ENCODE data around the gene RNF151.
"Not testable (repeated sequence)": the region's sequence is repeated elsewhere in the genome, so short reads cannot be mapped to it uniquely, and the experiment has no call there.

RNF151 gene

DNA sequence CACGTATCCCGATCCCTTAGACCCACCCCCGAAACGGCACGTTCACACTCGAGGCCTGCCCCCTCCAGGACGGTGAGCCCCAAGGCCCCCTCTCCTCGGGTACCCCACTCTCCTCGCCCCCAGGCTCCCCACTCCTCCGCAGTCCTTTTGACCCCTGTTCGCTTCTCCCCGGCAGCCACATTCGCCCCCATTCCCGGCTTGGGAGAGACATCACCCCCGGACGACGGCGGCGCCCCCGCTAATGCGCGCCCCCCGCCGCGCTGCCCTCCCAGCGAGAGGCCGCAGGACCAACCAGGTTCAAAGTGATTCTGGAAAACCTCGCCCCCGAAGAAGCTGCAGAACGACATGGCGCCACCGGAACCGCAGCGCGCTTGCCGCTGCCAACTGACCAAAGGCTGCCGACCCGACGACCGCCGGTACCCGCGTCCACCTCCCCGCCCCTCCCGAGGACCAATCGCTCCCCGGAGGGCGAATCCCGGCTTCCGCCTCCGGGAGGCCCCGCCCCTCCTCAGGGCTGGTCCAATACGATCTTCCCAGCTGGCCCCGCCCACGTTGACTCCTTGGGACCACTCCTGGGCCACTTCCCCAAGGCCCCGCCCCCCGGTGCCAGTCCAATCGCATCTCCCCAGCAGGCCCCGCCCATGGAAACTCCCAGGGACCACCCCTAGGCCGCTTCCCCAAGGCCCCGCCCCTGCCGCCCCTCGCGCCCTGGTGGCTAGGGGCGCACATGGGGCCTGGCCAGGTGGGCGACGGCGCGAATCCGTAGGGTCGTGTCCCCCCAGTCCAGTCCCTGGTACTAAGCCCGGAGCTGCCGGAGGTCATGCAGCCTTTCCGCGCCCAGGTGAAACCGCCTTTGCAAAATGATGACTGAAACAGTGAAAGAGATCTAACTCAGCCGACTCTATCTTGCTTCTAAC lies 23.6 kb upstream of the RNF151 start, which contains the start of gene MSRB1:
TSS of gene MSRB1 (minus strand) at position 390 of the 917 bp plus-strand sequence. CDS start at position 347, 43 bp downstream.
- H3K4me3 Mint-ChIP-seq, result peak within 1 kb of the TSS; percentile 81
- DNase-seq (ENCODE audit: low spot score in 2 of 2) (peak; percentile 95 to 98), ATAC-seq (ENCODE audit: low read depth) (peak; percentile 96)
- peaks cover 3% of the 10 kb centered on the region for H3K36me3 Mint-ChIP-seq
- no peaks in the 10 kb centered on the region for H3K9me3 Mint-ChIP-seq
- peaks cover 6% of the 10 kb centered on the region for H3K4me1 Mint-ChIP-seq
- H3K27ac Mint-ChIP-seq, result peak within 1 kb of the TSS; percentile 73
- H3K27me3 Mint-ChIP-seq, result peaks cover 3% of the 10 kb centered on the region

DNA sequence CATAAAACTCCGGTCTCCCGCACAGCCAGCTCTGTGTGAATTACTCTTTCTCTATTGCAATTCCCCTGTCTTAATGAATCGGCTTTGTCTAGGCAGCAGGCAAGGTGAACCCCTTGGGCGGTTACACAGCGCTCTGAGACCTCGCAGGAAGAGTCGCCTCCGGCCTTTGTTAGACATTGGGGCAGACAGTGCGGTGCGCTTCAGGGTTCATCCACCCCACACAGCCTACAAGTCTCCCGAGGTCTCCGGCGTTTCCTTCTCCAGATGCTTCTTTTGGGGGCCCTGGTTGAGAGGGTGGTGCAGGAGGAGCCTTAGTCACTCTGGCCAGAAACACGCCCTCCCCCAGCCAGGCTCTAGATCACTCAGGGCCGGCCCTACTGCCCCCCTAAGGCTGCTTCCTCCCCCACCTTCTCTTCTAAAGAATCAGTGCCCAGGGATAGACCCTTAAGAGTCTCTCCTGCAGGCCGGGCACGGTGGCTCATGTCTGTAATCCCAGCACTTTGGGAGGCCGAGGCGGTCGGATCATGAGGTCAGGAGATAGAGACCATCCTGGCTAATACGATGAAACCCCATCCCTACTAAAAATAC lies 21.9 kb upstream of the RNF151 start:
- H3K9me3 Mint-ChIP-seq, result no peaks in the 10 kb centered on the region
- DNase-seq (ENCODE audit: low spot score in 2 of 2) (no peak), ATAC-seq (ENCODE audit: low read depth) (no peak)
- H3K27ac Mint-ChIP-seq, result no peak overlapping the region
- no peaks in the 10 kb centered on the region for H3K36me3 Mint-ChIP-seq
- peaks cover 5% of the 10 kb centered on the region for H3K27me3 Mint-ChIP-seq
- peaks cover 6% of the 10 kb centered on the region for H3K4me1 Mint-ChIP-seq
- peak overlapping the region; percentile 44 for H3K4me3 Mint-ChIP-seq

DNA sequence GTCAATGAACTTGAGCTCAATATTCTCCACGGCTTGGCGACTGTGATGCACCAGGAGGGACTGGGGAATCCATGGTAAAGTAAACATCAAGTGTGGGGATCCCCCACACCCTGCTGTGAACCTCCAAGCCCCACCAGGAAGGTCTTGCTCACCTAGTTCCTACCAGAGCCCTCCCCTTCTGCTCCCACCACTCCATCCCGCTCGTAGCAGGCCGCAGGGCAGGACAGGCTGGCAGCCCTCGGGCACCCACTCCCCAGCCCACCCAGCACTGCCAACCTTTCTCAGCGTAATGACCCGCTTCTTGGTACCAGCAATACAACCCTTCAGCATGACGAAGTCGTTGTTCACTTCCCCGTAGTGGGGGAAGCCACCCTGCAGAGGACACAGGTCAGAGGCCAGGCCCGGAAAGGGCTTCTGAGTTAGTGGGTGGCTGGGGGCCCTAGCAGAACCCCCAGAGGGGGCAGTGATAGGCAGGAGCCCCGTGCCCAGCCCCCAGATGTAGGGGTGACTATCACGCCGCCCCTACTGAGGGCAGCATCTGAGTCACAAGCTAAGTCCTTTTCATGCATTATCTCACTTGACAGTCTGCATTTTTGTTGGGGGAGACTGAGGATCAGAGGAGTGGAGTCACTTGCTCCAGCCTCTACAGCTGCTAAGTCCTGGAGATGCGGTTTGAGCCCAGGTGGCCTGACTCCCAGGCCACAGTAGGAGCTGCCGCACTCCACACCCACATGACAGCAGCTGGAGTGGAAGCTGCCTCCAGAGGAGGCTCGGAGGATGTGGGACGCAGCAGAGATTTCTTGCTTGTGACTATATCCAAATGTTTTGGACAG lies 20.9 kb upstream of the RNF151 start:
- no peaks in the 10 kb centered on the region for H3K9me3 Mint-ChIP-seq
- no peak for ATAC-seq (ENCODE audit: low read depth)
- no peaks in the 10 kb centered on the region for H3K36me3 Mint-ChIP-seq
- no peak overlapping the region for H3K27ac Mint-ChIP-seq
- peaks cover 6% of the 10 kb centered on the region for H3K4me1 Mint-ChIP-seq
- H3K27me3 Mint-ChIP-seq, result peaks cover 5% of the 10 kb centered on the region
- no peak for DNase-seq (ENCODE audit: low spot score in 2 of 2)
- no peak overlapping the region for H3K4me3 Mint-ChIP-seq

DNA sequence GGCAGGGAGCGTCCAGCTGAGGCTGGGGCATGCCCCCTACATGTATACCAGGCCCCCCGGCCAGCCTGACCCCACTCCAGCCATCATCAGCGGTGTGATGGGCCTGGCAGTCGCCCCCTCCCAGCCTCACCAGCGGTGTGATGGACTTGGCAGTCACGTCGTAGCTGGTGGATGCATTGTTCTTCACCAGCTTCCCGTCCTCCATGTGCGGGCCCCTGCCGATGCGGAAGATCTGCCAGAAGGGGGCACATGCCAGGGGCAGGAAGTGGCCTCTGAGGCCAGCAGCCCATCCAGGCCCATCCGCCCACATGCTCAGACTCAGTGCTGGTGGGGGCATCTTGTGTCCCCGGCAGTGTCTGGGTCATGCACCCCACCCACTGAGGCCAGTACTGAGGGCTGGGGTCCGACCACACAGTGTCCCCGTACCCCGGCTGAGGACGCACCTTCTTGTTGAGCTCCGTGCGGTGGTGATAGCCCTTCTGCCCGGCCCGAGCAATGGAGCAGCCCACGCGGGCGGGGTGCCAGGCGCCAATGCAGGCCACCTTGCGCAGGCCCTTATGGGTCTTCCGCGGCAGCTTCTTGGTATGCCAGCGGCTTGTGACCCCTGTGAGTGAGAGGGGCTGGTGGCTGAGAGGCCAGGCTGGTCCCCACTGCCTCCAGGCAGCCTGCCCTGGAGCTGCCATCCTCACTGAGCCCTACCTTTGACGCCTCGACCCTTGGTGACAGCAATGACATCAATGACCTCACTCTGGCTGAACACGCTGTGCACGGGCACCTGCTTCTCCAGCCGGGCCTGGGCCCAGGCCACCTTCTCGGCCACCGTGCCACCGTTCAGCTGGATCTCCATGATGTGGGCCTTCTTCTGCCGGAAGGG lies 19.9 kb upstream of the RNF151 start:
- H3K4me3 Mint-ChIP-seq, result no peak overlapping the region
- H3K27ac Mint-ChIP-seq, result no peak overlapping the region
- H3K9me3 Mint-ChIP-seq, result no peaks in the 10 kb centered on the region
- H3K36me3 Mint-ChIP-seq, result no peaks in the 10 kb centered on the region
- H3K4me1 Mint-ChIP-seq, result peaks cover 6% of the 10 kb centered on the region
- DNase-seq (ENCODE audit: low spot score in 2 of 2), result no peak
- no peak for ATAC-seq (ENCODE audit: low read depth)
- peaks cover 5% of the 10 kb centered on the region for H3K27me3 Mint-ChIP-seq

DNA sequence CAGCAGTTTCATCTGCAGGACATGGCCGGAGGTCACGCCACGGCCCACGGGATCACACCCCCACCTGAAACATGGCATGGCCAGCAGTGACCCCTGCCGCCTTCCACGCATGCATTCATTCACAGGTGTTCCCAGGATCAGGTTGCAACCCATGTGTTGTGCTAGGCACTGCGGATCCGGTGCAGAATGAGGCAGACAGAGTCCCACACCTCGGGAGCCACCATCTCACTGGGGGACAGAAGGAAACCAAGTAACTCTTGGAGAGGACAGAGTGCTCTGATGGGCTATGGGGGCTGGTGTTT lies 19.3 kb upstream of the RNF151 start:
- ATAC-seq (ENCODE audit: low read depth), result no peak
- H3K9me3 Mint-ChIP-seq, result no peaks in the 10 kb centered on the region
- DNase-seq (ENCODE audit: low spot score in 2 of 2), result no peak

DNA sequence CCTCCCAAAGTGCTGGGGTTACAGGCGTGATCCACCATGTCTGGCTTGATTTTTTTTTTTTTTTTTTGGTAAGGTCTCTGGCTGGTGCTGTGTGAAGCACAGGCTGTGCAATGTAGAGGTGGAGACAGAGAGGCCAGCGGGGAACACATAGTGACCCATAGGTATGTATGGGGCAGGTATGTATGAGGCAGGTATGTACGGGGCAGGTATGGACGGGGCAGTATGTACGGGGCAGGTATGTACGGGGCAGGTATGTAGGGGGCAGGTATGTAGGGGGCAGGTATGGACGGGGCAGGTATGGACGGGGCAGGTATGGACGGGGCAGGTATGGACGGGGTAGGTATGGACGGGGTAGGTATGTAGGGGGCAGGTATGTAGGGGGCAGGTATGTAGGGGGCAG lies 17.1 kb upstream of the RNF151 start:
- Mint-ChIP-seq H3K4me3 (no peak overlapping the region), H3K4me1 (no peaks in the 10 kb centered on the region), H3K36me3 (no peaks in the 10 kb centered on the region), H3K27me3 (peaks cover 7% of the 10 kb centered on the region), H3K27ac (no peak overlapping the region), H3K9me3 (no peaks in the 10 kb centered on the region)
- ATAC-seq (ENCODE audit: low read depth) (no peak), DNase-seq (ENCODE audit: low spot score in 2 of 2) (no peak)

More for the DNA sequence above, 19.3 kb upstream of the RNF151 start:
- H3K36me3 Mint-ChIP-seq, result no peaks in the 10 kb centered on the region
- H3K4me3 Mint-ChIP-seq, result no peak overlapping the region
- H3K27ac Mint-ChIP-seq, result no peak overlapping the region
- H3K4me1 Mint-ChIP-seq, result peaks cover 3% of the 10 kb centered on the region
- peaks cover 5% of the 10 kb centered on the region for H3K27me3 Mint-ChIP-seq

DNA sequence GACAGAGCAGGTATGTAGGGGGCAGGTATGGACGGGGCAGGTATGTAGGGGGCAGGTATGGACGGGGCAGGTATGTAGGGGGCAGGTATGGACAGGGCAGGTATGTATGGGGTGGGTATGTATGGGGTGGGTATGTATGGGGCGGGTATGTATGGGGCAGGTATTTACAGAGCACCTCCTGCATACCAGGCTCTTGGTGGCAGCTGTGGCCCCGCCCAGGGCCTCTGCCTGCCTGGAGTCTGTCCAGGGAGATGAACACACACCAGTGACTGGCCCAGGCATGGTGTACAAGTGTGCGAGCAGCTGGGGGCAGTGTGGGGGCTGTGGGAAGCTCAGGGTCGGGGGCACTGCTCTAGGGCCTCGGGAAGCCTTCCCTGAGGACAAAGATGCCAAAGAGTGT lies 16.6 kb upstream of the RNF151 start:
- no peaks in the 10 kb centered on the region for H3K36me3 Mint-ChIP-seq

DNA sequence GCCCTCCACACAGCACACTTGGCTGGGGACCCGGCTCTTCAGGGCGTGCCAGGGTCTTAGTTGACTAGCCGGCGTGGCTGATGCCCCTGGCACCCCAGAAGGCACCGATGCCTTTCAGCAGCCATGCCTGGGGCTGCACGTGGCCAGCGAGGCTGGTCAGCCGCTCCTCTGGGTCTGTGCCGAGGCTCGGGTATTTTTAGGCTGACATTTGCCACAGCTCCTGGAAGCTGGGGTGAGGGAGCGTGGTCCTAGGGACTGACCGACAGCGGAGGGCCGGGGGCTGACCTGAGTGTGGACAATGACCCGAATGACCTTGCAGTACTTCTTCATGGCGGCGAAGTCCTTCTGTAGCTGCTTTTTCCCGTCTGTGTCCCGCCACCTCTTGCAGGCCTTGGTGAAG lies 16.1 kb upstream of the RNF151 start:
- DNase-seq (ENCODE audit: low spot score in 2 of 2) (no peak), ATAC-seq (ENCODE audit: low read depth) (no peak)
- Mint-ChIP-seq H3K9me3 (no peaks in the 10 kb centered on the region), H3K27me3 (peaks cover 7% of the 10 kb centered on the region), H3K27ac (no peak overlapping the region), H3K4me1 (no peaks in the 10 kb centered on the region), H3K36me3 (no peaks in the 10 kb centered on the region), H3K4me3 (no peak overlapping the region)

More for the DNA sequence above, 16.6 kb upstream of the RNF151 start:
- Mint-ChIP-seq H3K27ac (no peak overlapping the region), H3K4me1 (no peaks in the 10 kb centered on the region), H3K9me3 (no peaks in the 10 kb centered on the region), H3K4me3 (no peak overlapping the region), H3K27me3 (peaks cover 7% of the 10 kb centered on the region)
- no peak for DNase-seq (ENCODE audit: low spot score in 2 of 2)
- ATAC-seq (ENCODE audit: low read depth), result no peak

DNA sequence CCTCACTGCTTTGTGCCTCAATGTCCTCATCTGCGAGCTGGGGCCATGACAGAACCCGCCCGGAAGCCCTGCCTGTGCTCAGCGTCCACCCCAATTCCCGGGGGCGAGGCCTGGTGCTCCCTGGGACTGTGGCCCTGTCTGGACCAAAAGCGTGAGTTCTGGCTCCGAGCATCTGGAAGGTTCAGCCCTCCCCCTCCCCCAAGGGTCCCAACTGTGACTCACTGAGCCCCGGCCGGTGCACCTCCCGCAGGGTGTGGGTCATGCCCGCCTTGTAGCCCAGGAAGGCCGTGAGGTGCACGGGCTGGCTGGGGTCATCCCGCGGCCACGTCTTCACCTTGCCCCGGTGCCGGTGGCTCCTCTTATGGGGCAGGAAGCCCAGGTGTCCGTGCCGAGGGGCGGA lies 12.9 kb upstream of the RNF151 start:
- peaks cover 4% of the 10 kb centered on the region for H3K27me3 Mint-ChIP-seq
- no peaks in the 10 kb centered on the region for H3K36me3 Mint-ChIP-seq
- ATAC-seq (ENCODE audit: low read depth) (no peak), DNase-seq (ENCODE audit: low spot score in 2 of 2) (no peak)
- no peaks in the 10 kb centered on the region for H3K9me3 Mint-ChIP-seq
- H3K4me1 Mint-ChIP-seq, result no peaks in the 10 kb centered on the region
- no peak overlapping the region for H3K27ac Mint-ChIP-seq
- H3K4me3 Mint-ChIP-seq, result no peak overlapping the region

DNA sequence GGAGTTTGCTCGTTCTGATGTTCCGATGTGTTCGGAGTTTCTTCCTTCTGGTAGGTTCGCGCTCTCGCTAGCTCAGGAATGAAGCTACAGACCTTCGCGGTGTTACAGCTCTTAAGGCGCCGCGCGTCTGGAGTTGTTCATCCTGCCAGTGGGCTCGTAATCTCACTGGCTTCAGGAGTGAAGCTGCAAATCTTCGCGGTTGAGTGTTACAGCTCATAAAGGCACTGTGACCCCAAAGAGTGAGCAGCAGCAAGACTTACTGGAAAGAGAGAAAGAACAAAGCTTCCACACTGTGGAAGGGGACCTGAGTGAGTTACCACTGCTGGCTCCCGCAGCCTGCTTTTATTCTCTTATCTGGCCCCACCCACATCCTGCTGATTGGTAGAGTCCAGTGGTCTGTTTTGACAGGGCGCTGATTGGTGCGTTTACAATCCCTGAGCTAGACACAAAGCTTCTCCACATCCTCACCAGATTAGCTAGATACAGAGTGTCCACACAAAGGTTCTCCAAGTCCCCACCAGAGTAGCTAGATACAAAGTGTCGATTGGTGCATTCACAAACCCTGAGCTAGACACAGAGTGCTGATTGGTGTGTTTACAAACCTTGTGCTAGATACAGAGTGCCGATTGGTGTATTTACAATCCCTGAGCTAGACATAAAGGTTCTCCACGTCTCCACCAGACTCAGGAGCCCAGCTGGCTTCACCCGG lies 9.1 kb upstream of the RNF151 start:
- not testable (repeated sequence) for H3K36me3 Mint-ChIP-seq; DNase-seq (ENCODE audit: low spot score in 2 of 2); H3K27me3 Mint-ChIP-seq; ATAC-seq (ENCODE audit: low read depth); H3K27ac Mint-ChIP-seq; H3K9me3 Mint-ChIP-seq; H3K4me3 Mint-ChIP-seq
- peaks cover 22% of the 10 kb centered on the region for H3K4me1 Mint-ChIP-seq

DNA sequence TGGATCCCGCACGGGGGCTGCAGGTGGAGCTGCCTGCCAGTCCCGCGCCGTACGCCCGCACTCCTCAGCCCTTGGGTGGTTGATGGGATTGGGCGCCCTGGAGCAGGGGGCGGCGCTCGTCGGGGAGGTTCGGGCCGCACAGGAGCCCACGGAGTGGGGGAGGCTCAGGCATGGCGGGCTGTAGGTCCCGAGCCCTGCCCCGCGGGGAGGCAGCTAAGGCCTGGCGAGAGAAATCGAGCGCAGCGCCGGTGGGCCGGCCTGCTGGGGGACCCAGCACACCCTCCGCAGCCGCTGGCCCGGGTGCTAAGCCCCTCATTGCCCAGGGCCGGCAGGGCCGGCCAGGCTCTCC lies 8.5 kb upstream of the RNF151 start:
- not testable (repeated sequence) for H3K4me3 Mint-ChIP-seq; ATAC-seq (ENCODE audit: low read depth); H3K36me3 Mint-ChIP-seq; H3K27ac Mint-ChIP-seq; H3K27me3 Mint-ChIP-seq; H3K9me3 Mint-ChIP-seq; DNase-seq (ENCODE audit: low spot score in 2 of 2)
- peaks cover 26% of the 10 kb centered on the region for H3K4me1 Mint-ChIP-seq

DNA sequence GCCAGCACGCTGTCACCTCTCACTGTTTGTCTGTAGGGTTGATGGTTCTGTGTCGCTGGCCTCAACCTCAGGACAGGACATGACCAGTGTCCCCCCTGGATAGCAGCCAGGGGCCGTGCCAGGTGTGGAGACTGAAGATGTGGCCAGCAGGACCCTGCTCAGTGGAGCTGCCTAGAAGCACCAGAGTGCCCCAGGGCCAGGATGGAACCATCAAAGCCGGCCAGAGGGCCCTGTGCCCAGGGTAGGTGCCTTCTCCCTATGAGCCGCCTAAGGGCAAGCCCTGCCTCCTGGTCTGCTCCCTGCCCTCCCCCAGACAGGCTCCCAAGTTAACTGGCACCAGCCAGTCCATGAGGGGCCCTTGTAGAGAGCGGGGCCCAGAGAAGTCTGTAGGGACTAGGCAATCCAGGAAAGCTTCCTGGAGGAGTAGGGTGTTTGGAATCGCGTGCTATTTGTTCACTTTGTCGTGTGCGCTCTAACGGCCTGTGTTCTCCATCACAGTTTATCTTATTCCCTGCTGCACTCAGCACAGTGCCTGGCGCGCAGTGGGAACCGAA lies 7.9 kb upstream of the RNF151 start:
- Mint-ChIP-seq H3K9me3 (no peaks in the 10 kb centered on the region), H3K27ac (no peak overlapping the region), H3K4me1 (peaks cover 31% of the 10 kb centered on the region), H3K4me3 (peak overlapping the region; percentile 96), H3K36me3 (peaks cover 9% of the 10 kb centered on the region), H3K27me3 (no peaks in the 10 kb centered on the region)
- DNase-seq (ENCODE audit: low spot score in 2 of 2), result peak in 1 of 2 donors; percentile 34
- no peak for ATAC-seq (ENCODE audit: low read depth)

All from memory B cell (primary cell).